ENCODE measurements around the gene PRKAB1. TPM values are rescaled to one million over a fixed set of nuclear protein-coding genes. Genes with fewer than 3 reads are reported as not detected.

PRKAB1 gene
- total RNA-seq, 2 experiments from 2014 or later = 18.6 to 24.2 TPM

DNA sequence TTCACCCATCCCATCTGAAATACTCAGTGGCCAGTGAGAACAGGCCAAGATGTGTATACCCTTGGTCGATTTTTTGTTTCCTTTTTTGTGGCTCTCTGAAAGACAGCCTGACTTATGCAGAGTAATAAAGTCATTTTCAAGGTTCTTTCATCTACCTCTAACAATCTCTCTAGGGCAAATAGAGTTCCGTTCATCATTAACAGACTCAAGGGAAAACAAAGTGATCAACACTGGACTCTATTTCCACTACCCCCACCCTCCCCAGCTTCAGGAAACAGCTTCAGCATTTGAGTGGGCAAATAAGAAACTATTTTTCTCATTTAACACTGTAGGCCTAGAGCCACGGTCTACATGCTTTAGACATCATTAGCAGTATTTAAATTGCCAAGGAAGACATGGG, 15.9 kb downstream of the PRKAB1 start:
- H3K4me3 ChIP-seq (ENCODE audit: low read length) = no peak overlapping the region
- ATAC-seq (ENCODE audit: poor library complexity) = no peak
- H3K27ac Mint-ChIP-seq = no peak overlapping the region
- no peaks in the 10 kb centered on the region for H3K9me3 ChIP-seq (ENCODE audit: control insufficient read depth in 1 of 2, insufficient read depth in 1 of 2, low read length in 2 of 2)
- ChIA-PET CTCF (no interaction called here), POLR2A (no interaction called here)
- no peaks in the 10 kb centered on the region for H3K27me3 ChIP-seq (ENCODE audit: control insufficient read depth in 1 of 2, insufficient read depth in 2 of 2, low read length in 2 of 2)
- H3K27ac ChIP-seq (ENCODE audit: low read depth in 1 of 2, low read length in 2 of 2) = no peak overlapping the region
- DNase-seq = no peak
- H3K36me3 ChIP-seq (ENCODE audit: insufficient read depth, low read length) = peaks cover 34% of the 10 kb centered on the region
- peaks cover 11% of the 10 kb centered on the region for H3K4me1 ChIP-seq (ENCODE audit: insufficient read depth, low read length)
- H3K9me3 Mint-ChIP-seq = no peaks in the 10 kb centered on the region
- no peaks in the 10 kb centered on the region for H3K27me3 Mint-ChIP-seq
- H3K4me1 Mint-ChIP-seq (ENCODE audit: low read depth) = peaks cover 9% of the 10 kb centered on the region
- TF ChIP-seq, protein P1, sequence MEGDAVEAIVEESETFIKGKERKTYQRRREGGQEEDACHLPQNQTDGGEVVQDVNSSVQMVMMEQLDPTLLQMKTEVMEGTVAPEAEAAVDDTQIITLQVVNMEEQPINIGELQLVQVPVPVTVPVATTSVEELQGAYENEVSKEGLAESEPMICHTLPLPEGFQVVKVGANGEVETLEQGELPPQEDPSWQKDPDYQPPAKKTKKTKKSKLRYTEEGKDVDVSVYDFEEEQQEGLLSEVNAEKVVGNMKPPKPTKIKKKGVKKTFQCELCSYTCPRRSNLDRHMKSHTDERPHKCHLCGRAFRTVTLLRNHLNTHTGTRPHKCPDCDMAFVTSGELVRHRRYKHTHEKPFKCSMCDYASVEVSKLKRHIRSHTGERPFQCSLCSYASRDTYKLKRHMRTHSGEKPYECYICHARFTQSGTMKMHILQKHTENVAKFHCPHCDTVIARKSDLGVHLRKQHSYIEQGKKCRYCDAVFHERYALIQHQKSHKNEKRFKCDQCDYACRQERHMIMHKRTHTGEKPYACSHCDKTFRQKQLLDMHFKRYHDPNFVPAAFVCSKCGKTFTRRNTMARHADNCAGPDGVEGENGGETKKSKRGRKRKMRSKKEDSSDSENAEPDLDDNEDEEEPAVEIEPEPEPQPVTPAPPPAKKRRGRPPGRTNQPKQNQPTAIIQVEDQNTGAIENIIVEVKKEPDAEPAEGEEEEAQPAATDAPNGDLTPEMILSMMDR (IDR thresholded peaks at IDR 0.05) = no peak
- no peak overlapping the region for H3K4me3 Mint-ChIP-seq
- peaks cover 31% of the 10 kb centered on the region for H3K36me3 Mint-ChIP-seq (ENCODE audit: low read depth)
- intact Hi-C loops (cut with DNase I, micrococcal nuclease) = no loop called here

DNA sequence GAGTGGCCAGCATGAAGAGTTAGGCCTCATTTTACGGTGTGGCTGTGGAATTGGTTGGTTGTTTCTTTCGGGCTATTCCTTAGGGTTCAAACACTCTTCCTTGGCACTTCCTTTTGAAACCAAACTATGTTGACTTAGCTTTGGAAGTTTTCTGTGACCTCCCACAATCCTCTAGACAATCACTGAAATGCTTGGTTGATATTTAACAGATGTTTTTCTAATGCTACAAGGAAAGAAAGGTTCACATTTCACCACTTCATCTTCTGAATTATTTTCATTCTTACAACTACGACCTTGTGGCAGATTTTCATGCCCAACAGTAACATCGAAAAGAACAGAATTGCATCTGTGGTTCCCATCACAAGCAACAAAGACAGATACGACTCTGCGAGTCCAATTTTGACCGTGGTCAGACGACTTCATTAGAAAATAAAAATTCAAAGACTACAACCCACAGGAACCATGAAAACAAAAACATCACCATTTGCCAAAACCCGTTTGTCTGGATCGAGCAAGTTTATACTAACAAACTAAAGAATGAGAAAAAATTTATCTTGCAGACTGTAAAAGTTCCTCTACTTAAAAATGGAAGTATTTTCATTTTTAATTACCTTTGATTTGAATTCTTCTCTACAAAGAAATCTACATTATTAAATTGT, 16.9 kb downstream of the PRKAB1 start:
- ATAC-seq (ENCODE audit: poor library complexity) (no peak), DNase-seq (no peak)
- no peaks in the 10 kb centered on the region for H3K27me3 Mint-ChIP-seq
- intact Hi-C loops (cut with DNase I, micrococcal nuclease) = no loop called here
- peaks cover 21% of the 10 kb centered on the region for H3K36me3 Mint-ChIP-seq (ENCODE audit: low read depth)
- H3K4me1 ChIP-seq (ENCODE audit: insufficient read depth, low read length) = peaks cover 11% of the 10 kb centered on the region
- ChIA-PET POLR2A (no interaction called here), CTCF (no interaction called here)
- no peaks in the 10 kb centered on the region for H3K9me3 Mint-ChIP-seq
- no peak overlapping the region for H3K4me3 ChIP-seq (ENCODE audit: low read length)
- TF ChIP-seq, protein P1 (IDR thresholded peaks at IDR 0.05) = no peak
- H3K9me3 ChIP-seq (ENCODE audit: control insufficient read depth in 1 of 2, insufficient read depth in 1 of 2, low read length in 2 of 2) = no peaks in the 10 kb centered on the region
- no peak overlapping the region for H3K27ac Mint-ChIP-seq
- H3K4me3 Mint-ChIP-seq = no peak overlapping the region
- H3K27ac ChIP-seq (ENCODE audit: low read depth in 1 of 2, low read length in 2 of 2) = no peak overlapping the region
- peaks cover 9% of the 10 kb centered on the region for H3K4me1 Mint-ChIP-seq (ENCODE audit: low read depth)
- H3K36me3 ChIP-seq (ENCODE audit: insufficient read depth, low read length) = peaks cover 24% of the 10 kb centered on the region
- H3K27me3 ChIP-seq (ENCODE audit: control insufficient read depth in 1 of 2, insufficient read depth in 2 of 2, low read length in 2 of 2) = no peaks in the 10 kb centered on the region

DNA sequence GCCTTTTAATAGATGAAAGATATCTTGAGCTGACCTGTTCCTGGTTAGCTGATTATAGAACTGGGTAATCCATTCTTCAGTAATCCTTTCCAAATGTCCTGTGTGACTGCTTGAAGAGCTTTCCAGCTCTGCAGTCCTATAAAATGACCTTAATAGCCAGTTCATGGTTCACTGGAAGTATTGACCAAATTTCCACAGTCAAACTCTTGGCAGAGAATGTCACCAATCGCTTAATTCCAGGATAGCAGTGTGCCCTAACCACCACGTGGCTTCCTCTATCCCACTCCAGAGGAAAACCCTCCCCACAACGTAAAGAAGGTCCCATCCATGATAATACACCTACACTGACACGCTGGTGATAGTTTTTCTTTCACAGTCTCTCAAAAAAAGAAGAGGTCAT, 17.4 kb downstream of the PRKAB1 start:
- Histone ChIP-seq H3K4me3 (ENCODE audit: low read length) (no peak overlapping the region), H3K27ac (ENCODE audit: low read depth in 1 of 2, low read length in 2 of 2) (no peak overlapping the region), H3K27me3 (ENCODE audit: control insufficient read depth in 1 of 2, insufficient read depth in 2 of 2, low read length in 2 of 2) (no peaks in the 10 kb centered on the region), H3K9me3 (ENCODE audit: control insufficient read depth in 1 of 2, insufficient read depth in 1 of 2, low read length in 2 of 2) (no peaks in the 10 kb centered on the region), H3K4me1 (ENCODE audit: insufficient read depth, low read length) (peaks cover 11% of the 10 kb centered on the region), H3K36me3 (ENCODE audit: insufficient read depth, low read length) (peaks cover 18% of the 10 kb centered on the region)
- Mint-ChIP-seq H3K36me3 (ENCODE audit: low read depth) (peaks cover 16% of the 10 kb centered on the region), H3K27ac (no peak overlapping the region), H3K27me3 (no peaks in the 10 kb centered on the region), H3K9me3 (no peaks in the 10 kb centered on the region), H3K4me1 (ENCODE audit: low read depth) (peaks cover 9% of the 10 kb centered on the region), H3K4me3 (no peak overlapping the region)
- TF ChIP-seq, protein P1 (IDR thresholded peaks at IDR 0.05) = no peak
- DNase-seq (no peak), ATAC-seq (ENCODE audit: poor library complexity) (no peak)
- ChIA-PET POLR2A (no interaction called here), CTCF (no interaction called here)
- intact Hi-C loops (cut with DNase I, micrococcal nuclease) = no loop called here

Measured in CD4-positive, alpha-beta T cell (primary cell).